Adipocyte (in vitro differentiated cells): ENCODE results near the gene UVSSA.

Experiments
- DNase-seq: peaks from one replicate; pipeline ENCODE4 v3.0.0-alpha.2; 2015; ENCODE audit warnings: low read depth
- H3K27me3 ChIP-seq: replicated peaks from 2 replicates; pipeline ENCODE4 v1.7.0; 2013; ENCODE audit warnings: mild to moderate bottlenecking, low read length, moderate library complexity; ENCODE audit not compliant: control insufficient read depth, insufficient read depth
- H3K36me3 ChIP-seq: 2 replicates; pipeline ENCODE4 v1.7.0; 2013; ENCODE audit warnings: low read length, mild to moderate bottlenecking, moderate library complexity; ENCODE audit not compliant: control insufficient read depth, insufficient read depth, severe bottlenecking
- H3K4me1 ChIP-seq: 2 replicates; pipeline ENCODE4 v1.7.0; 2013; ENCODE audit warnings: mild to moderate bottlenecking, low read length, moderate library complexity; ENCODE audit not compliant: control insufficient read depth, insufficient read depth
- H3K4me3 ChIP-seq: 2 replicates; pipeline ENCODE4 v1.7.0; 2013; ENCODE audit warnings: mild to moderate bottlenecking, low read length, moderate library complexity
- H3K9ac ChIP-seq: 2 replicates; pipeline ENCODE4 v1.7.0; 2013; ENCODE audit warnings: mild to moderate bottlenecking, low read length, moderate library complexity
- H3K9me3 ChIP-seq: 2 replicates; pipeline ENCODE4 v1.7.0; 2013; ENCODE audit warnings: mild to moderate bottlenecking, low read length, moderate library complexity; ENCODE audit not compliant: control insufficient read depth

UVSSA gene

GRCh38 chr4:1346781-1347409 lies at the start of gene UVSSA:
Gene UVSSA, plus strand, starts transcription at chr4:1347208. Its CDS starts 884 bp downstream, at chr4:1348092.
- Histone ChIP-seq H3K9me3 (no peaks in the 10 kb centered on the region), H3K4me3 (peak within 1 kb of the TSS; percentile 86), H3K9ac (peak within 1 kb of the TSS; percentile 98), H3K36me3 (peaks cover 10% of the 10 kb centered on the region), H3K4me1 (peaks cover 15% of the 10 kb centered on the region), H3K27me3 (no peaks in the 10 kb centered on the region)
- peak; percentile 100 for DNase-seq

GRCh38 chr4:1297456-1298325 lies 49.3 kb upstream of the UVSSA start:
- DNase-seq = no peak
- no peaks in the 10 kb centered on the region for H3K9me3 ChIP-seq
- H3K4me3 ChIP-seq = no peak overlapping the region
- H3K9ac ChIP-seq = no peak overlapping the region
- peaks cover 28% of the 10 kb centered on the region for H3K4me1 ChIP-seq
- peaks cover 37% of the 10 kb centered on the region for H3K36me3 ChIP-seq
- H3K27me3 ChIP-seq = no peaks in the 10 kb centered on the region

- Histone ChIP-seq H3K9me3 (no peaks in the 10 kb centered on the region), H3K27me3 (no peaks in the 10 kb centered on the region), H3K4me1 (peaks cover 28% of the 10 kb centered on the region), H3K9ac (no peak overlapping the region), H3K36me3 (peaks cover 37% of the 10 kb centered on the region), H3K4me3 (no peak overlapping the region)
- no peak for DNase-seq
These were observed 48.5 kb upstream of the UVSSA start for GRCh38 chr4:1298461-1298860.

GRCh38 chr4:1299301-1299860 lies 47.6 kb upstream of the UVSSA start:
- Histone ChIP-seq H3K9me3 (no peaks in the 10 kb centered on the region), H3K27me3 (no peaks in the 10 kb centered on the region), H3K36me3 (peaks cover 37% of the 10 kb centered on the region), H3K4me3 (no peak overlapping the region), H3K4me1 (peaks cover 19% of the 10 kb centered on the region), H3K9ac (no peak overlapping the region)
- no peak for DNase-seq

- H3K4me1 ChIP-seq = peaks cover 14% of the 10 kb centered on the region
- no peaks in the 10 kb centered on the region for H3K27me3 ChIP-seq
- no peak overlapping the region for H3K4me3 ChIP-seq
- peaks cover 43% of the 10 kb centered on the region for H3K36me3 ChIP-seq
- H3K9me3 ChIP-seq = no peaks in the 10 kb centered on the region
- peak; percentile 39 for DNase-seq
- H3K9ac ChIP-seq = no peak overlapping the region
These were observed 46.2 kb upstream of the UVSSA start for GRCh38 chr4:1300466-1301455.

GRCh38 chr4:1302159-1302558 lies 44.8 kb upstream of the UVSSA start:
- H3K4me3 ChIP-seq = no peak overlapping the region
- DNase-seq = no peak
- H3K36me3 ChIP-seq = peaks cover 36% of the 10 kb centered on the region

GRCh38 chr4:1305261-1305711 lies 41.7 kb upstream of the UVSSA start:
- Histone ChIP-seq H3K27me3 (no peaks in the 10 kb centered on the region), H3K36me3 (peaks cover 20% of the 10 kb centered on the region), H3K9ac (no peak overlapping the region), H3K9me3 (no peaks in the 10 kb centered on the region), H3K4me1 (peaks cover 30% of the 10 kb centered on the region), H3K4me3 (no peak overlapping the region)
- DNase-seq = no peak

More at GRCh38 chr4:1302159-1302558, 44.8 kb upstream of the UVSSA start:
- H3K9me3 ChIP-seq = no peaks in the 10 kb centered on the region
- H3K9ac ChIP-seq = no peak overlapping the region
- peaks cover 14% of the 10 kb centered on the region for H3K4me1 ChIP-seq
- no peaks in the 10 kb centered on the region for H3K27me3 ChIP-seq

GRCh38 chr4:1305781-1306455 lies 41.1 kb upstream of the UVSSA start:
- Histone ChIP-seq H3K9ac (no peak overlapping the region), H3K9me3 (no peaks in the 10 kb centered on the region), H3K4me3 (no peak overlapping the region), H3K27me3 (no peaks in the 10 kb centered on the region), H3K36me3 (peaks cover 15% of the 10 kb centered on the region), H3K4me1 (peaks cover 32% of the 10 kb centered on the region)
- DNase-seq = no peak

- Histone ChIP-seq H3K9ac (peak overlapping the region; percentile 84), H3K27me3 (no peaks in the 10 kb centered on the region), H3K9me3 (no peaks in the 10 kb centered on the region), H3K36me3 (peaks cover 21% of the 10 kb centered on the region), H3K4me1 (peaks cover 32% of the 10 kb centered on the region), H3K4me3 (peak overlapping the region; percentile 82)
- no peak for DNase-seq
These were observed 38.9 kb upstream of the UVSSA start for GRCh38 chr4:1307951-1308735.
